T-helper 1 cell treated with Interleukin-12 subunit alpha and Interleukin-12 subunit beta and Interleukin-4 antibody, amounts not matched to agents 30 ng/mL and 1 ng/mL, for 36 hours (primary cell): Measurements from ENCODE around the gene CYP2D6. TPM values are rescaled to one million over a fixed set of nuclear protein-coding genes. Genes with fewer than 3 reads are reported as not detected.

Experiments
- intact Hi-C: fragments of 100-400 bp; cut with micrococcal nuclease; formaldehyde crosslinking; loops from one replicate; pipeline ENCODE4 v1.15.1; 2024
- total RNA-seq: library from RNA; stranded (reverse); gene quantifications from 2 replicates; pipeline ENCODE4 v1.2.3, GENCODE V29; 2022

CYP2D6 gene
- total RNA-seq, 1 donor from 2014 or later, result 7.0 TPM

- intact Hi-C loops, result no loop called here
Measured at GRCh38 chr22:42086051-42086450, 44.6 kb downstream of the CYP2D6 start.

DNA sequence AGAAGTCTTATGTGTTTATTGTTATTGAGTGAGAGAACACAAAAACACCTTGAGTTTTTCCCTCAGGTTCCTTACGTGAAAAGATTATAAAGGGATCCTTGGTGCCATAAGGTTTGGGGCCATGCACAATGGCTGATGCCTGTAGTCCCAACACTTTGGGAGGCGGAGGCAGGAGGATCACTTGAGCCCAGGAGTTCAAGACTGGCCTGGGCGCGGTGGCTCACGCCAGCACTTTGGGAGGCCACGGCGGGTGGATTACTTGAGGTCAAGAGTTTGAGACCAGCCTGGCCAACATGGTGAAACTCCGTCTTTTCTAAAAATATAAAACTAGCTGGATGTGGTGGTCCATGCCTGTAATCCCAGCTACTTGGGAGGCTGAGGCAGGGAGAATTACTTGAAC, 45.7 kb downstream of the CYP2D6 start:
- intact Hi-C loops, result no loop called here

DNA sequence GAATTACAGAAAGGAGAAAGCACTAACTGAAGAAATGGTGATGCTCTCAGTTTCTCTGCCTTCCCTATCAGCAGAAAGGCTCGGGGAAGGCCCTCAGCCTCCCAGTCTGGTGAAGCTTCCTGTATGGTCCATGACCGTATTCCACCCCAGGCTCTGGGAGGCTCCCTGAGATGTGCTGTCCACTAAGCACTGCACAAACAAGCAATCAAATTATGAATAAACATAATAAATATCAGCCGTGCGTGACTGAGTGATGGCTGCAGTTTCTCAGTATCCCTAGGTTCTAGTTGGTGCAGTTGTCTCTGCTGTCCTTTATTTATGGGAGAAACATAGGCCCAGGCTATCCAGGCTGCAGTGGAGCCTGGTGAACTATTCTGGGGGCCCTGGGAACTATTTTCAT, 47.5 kb downstream of the CYP2D6 start:
- intact Hi-C loops, result no loop called here

- intact Hi-C loops, result loop anchor here (1.0 kb wide), 3 partner anchors 10 to 357 kb away; partner anchors contain the start of gene NDUFA6
Measured at GRCh38 chr22:42080287-42080686, 50.3 kb downstream of the CYP2D6 start.

DNA sequence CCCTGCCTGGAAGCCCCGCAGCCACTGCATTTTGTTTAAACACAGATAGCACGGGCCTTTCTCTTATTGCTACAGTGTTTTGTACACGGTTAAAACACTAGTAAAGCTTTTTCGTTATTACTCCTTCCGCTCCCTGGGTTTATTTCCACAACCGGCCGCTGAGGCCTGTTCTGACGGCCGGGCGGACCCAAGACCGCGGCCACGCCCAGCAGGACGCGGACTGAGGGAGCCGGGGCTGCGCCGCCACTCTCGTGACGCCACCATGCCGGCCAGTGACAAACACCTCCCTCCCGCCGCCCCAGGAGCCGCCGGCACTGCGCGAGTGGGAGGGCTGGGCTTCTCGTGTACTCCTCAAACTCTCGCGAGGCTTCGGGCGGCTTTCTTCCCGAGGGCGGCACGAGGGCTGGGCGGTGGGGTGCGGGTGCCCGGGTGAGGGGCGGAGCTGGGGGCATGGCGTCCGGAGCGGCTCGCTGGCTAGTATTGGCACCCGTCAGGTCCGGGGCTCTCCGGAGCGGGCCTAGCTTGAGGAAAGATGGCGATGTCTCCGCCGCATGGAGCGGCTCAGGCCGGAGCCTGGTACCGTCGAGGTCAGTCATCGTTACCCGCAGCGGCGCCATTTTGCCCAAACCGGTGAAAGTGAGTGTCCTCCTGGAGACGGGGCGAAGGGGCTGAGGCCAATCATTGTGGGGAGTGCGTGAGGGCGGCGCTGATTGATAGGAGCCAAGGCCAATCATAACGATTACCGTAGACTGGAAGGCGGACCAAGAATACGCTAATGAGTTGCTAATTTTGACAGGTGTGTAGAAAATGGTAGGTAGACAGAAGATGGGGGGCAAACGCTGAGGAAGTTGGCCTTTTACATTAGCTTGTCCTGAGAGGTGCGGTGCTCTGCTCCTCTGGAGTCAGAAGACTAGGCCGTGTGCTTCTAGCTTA, 51.0 kb downstream of the CYP2D6 start, which contains the start of gene SMDT1:
SMDT1 (plus strand) TSS at position 382 of the 933 bp plus-strand sequence; CDS start at position 451, 69 bp downstream.
- intact Hi-C loops, result loop anchor here (1.0 to 10.0 kb wide), 12 partner anchors 9 to 635 kb away; partner anchors contain the start of genes CENPM, DESI1, NAGA and NDUFA6

DNA sequence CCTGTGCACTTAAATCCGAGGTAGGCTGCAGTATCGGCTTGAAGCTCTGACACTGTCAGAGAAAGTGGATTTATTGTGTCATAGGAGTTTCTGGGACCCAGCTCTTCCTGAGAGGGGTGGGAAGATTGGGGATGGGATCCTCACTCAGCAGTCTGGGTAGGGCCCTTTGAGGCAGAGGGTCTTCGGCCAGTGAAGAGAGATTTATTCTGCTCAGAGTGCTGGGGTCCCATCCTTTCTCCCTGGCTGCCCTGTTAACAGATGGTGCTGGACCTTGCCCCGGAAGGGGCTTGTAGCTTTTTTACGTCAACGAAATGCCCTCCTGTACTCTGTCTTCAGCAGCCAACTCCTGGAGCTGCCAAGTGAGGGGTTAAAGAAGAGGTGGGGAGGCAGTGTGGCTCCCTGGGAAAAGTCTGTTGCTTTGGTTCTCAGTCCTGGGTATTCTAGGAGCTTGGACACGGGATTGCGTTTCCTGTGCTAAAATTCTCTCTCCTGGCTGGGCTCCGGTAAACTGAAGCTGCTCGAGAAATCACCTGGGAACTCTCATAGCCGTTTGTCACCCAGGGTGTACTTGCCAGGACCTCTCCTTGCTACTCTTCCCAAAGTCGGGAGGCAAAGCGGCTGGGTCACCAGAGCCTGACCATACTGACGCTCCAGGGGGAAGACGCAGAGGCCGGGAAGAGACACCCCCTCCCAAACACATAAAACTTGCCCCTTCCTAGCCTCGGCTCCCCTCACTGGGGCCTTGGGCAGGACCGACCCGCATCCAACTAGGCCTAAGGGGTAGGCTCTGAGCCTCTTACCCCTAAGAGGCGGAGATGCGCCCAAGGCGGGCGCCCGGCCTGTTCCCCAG, 51.9 kb downstream of the CYP2D6 start:
- intact Hi-C loops, result loop anchor here (1.0 to 10.0 kb wide), 9 partner anchors 8 to 634 kb away; partner anchors contain the start of genes CENPM, DESI1, NAGA and POLDIP3

DNA sequence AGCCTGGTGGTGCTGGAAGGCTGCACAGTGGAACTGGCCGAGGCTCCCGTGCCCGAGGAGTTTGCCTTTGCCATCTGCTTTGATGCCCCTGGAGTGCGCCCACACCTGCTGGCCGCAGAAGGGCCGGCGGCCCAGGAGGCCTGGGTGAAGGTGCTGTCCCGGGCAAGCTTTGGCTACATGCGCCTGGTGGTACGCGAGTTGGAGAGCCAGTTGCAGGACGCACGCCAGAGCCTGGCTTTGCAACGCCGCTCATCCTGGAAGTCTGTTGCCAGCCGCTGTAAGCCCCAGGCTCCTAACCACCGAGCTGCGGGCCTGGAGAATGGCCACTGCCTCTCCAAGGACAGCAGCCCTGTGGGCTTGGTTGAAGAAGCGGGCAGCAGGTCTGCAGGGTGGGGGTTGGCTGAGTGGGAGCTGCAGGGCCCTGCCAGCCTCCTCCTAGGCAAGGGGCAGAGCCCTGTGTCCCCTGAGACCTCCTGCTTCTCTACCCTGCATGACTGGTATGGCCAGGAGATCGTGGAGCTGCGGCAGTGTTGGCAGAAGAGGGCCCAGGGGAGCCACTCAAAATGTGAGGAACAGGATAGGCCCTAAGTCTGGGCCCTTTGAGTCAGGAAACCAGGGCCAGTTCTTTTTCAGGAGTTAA, 53.0 kb downstream of the CYP2D6 start:
- intact Hi-C loops, result loop anchor here (2.0 to 10.0 kb wide), 5 partner anchors 131 to 633 kb away; partner anchors contain the start of genes CENPM, DESI1, POLDIP3 and TOB2

- intact Hi-C loops, result loop anchor here (10.0 kb wide), 3 partner anchors 452 to 632 kb away; partner anchors contain the start of genes DESI1, POLDIP3, TOB2 and XRCC6
Measured at GRCh38 chr22:42076764-42077485, 53.7 kb downstream of the CYP2D6 start.

Other genes with a start within 250 kb of the CYP2D6 start
- 0.90 and 1.2 TPM in 2 replicates for gene SHISA8, start 215.7 kb downstream of the CYP2D6 start, total RNA-seq
- 1.1 and 1.7 TPM in 2 replicates for gene TNFRSF13C, start 204.0 kb downstream of the CYP2D6 start, total RNA-seq
- 50.5 and 53.5 TPM in 2 replicates for gene CENPM, start 183.7 kb downstream of the CYP2D6 start, total RNA-seq
- 7.2 and 8.2 TPM in 2 replicates for gene SEPTIN3, start 161.4 kb downstream of the CYP2D6 start, total RNA-seq
- gene WBP2NL, start 132.0 kb downstream of the CYP2D6 start, total RNA-seq, result 2.9 and 3.5 TPM in 2 replicates
- 44.1 and 44.2 TPM in 2 replicates for gene NAGA, start 60.0 kb downstream of the CYP2D6 start, total RNA-seq
- gene PHETA2, start 56.6 kb downstream of the CYP2D6 start, total RNA-seq, result 4.0 and 4.7 TPM in 2 replicates
- gene SMDT1, start 51.1 kb downstream of the CYP2D6 start, total RNA-seq, result 82.5 and 85.9 TPM in 2 replicates
- 71.0 and 73.7 TPM in 2 replicates for gene NDUFA6, start 40.0 kb downstream of the CYP2D6 start, total RNA-seq
- 83.0 and 84.4 TPM in 2 replicates for gene TCF20, start 139.8 kb upstream of the CYP2D6 start, total RNA-seq